AG10803 (cell line): ENCODE results near the gene DOCK1.
A peak's percentile ranks its signal among the peaks of the same experiment; 100 is the strongest.

Experiments used
- DNase-seq: peaks from one replicate; pipeline ENCODE4 v3.0.0; 2010; ENCODE audit warnings: low read depth
- H3K4me3 ChIP-seq: 2 replicates; pipeline ENCODE4 v1.5.1; 2011; ENCODE audit warnings: mild to moderate bottlenecking, low read length, control low read depth
- CTCF ChIP-seq: conservative IDR thresholded peaks from 2 replicates; pipeline ENCODE4 v1.5.1; 2011; ENCODE audit warnings: mild to moderate bottlenecking, low read length, control low read depth, inconsistent platforms

The DOCK1 gene

GRCh38 chr10:127353544-127353943, 448.3 kb downstream of the DOCK1 start:
- DNase-seq = no peak
- H3K4me3 ChIP-seq = no peak overlapping the region
- no peak for TF ChIP-seq CTCF

- TF ChIP-seq CTCF = no peak
- H3K4me3 ChIP-seq = no peak overlapping the region
Observed at GRCh38 chr10:127354255-127354654, 449.0 kb downstream of the DOCK1 start.

GRCh38 chr10:127354992-127355391, 449.8 kb downstream of the DOCK1 start:
- DNase-seq = no peak
- no peak overlapping the region for H3K4me3 ChIP-seq
- peak; percentile 49 for TF ChIP-seq CTCF

More at GRCh38 chr10:127354255-127354654, 449.0 kb downstream of the DOCK1 start:
- no peak for DNase-seq

- H3K4me3 ChIP-seq = no peak overlapping the region
- no peak for DNase-seq
- TF ChIP-seq CTCF = no peak
Observed at GRCh38 chr10:127356360-127356759, 451.1 kb downstream of the DOCK1 start.

GRCh38 chr10:127357265-127357664, 452.0 kb downstream of the DOCK1 start:
- TF ChIP-seq CTCF = no peak
- no peak overlapping the region for H3K4me3 ChIP-seq
- DNase-seq = no peak

- DNase-seq = no peak
- no peak for TF ChIP-seq CTCF
- no peak overlapping the region for H3K4me3 ChIP-seq
Observed at GRCh38 chr10:127358337-127358736, 453.1 kb downstream of the DOCK1 start.

- DNase-seq = no peak
- no peak overlapping the region for H3K4me3 ChIP-seq
- no peak for TF ChIP-seq CTCF
Observed at GRCh38 chr10:127364034-127364433, 458.8 kb downstream of the DOCK1 start.
